Colonic mucosa (tissue), 4 donors: ENCODE data around the gene TSPAN7. TPM values are rescaled to one million over a fixed set of nuclear protein-coding genes. Genes with fewer than 3 reads are reported as not detected.

Experiments used
- DNase-seq: peaks from one replicate; pipeline ENCODE4 v3.0.0-alpha.2; 2020
- H3K27ac ChIP-seq: fragments of 200-600 bp; one replicate; pipeline ENCODE4 v1.8.0; 2021
- H3K27me3 ChIP-seq: fragments of 200-600 bp; one replicate; pipeline ENCODE4 v1.8.0; 2021
- H3K36me3 ChIP-seq: fragments of 200-600 bp; one replicate; pipeline ENCODE4 v1.8.0; 2021
- H3K4me1 ChIP-seq: fragments of 200-600 bp; one replicate; pipeline ENCODE4 v1.8.0; 2021; ENCODE audit warnings: mild to moderate bottlenecking
- H3K4me3 ChIP-seq: fragments of 200-600 bp; one replicate; pipeline ENCODE4 v1.8.0; 2021
- H3K9ac ChIP-seq, 2 donors: one replicate each; pipeline ENCODE4 v1.7.0; 2013; ENCODE audit warnings: control low read depth in 2 of 2, low read depth in 2 of 2, low read length in 2 of 2
- H3K9me3 ChIP-seq: fragments of 200-600 bp; one replicate; pipeline ENCODE4 v1.8.0; 2021
- CTCF ChIP-seq: fragments of 200-600 bp; IDR thresholded peaks from one replicate; pipeline ENCODE4 v1.8.0; 2022; ENCODE audit warnings: antibody characterized with exemption, mild to moderate bottlenecking
- intact Hi-C: fragments of 100-400 bp; cut with DNase I; formaldehyde crosslinking; loops from one replicate; pipeline ENCODE4 v1.14.1; 2022
- total RNA-seq, 2 donors: library from RNA; stranded (reverse); fragmentation: NEBNext Ultra II Directional in 1 of 2; extraction: Animal tissue kit (Norgen Biotek cat#: 25700) in 1 of 2; gene quantifications; one replicate each; pipeline ENCODE4 v1.2.1, GENCODE V29; 2021
- donor health status: healthy.
- donor health status: DM: no; HTN: no; CAD: no.
- donor health status: DM: no; HTN: no; CAD: no.

The TSPAN7 gene
- total RNA-seq, 2 donors from 2014 or later, result 66.1 to 91.5 TPM

- no peak overlapping the region for H3K4me3 ChIP-seq
- H3K9ac ChIP-seq, result no peak overlapping the region
Observed at GRCh38 chrX:38704146-38704882, 143.0 kb downstream of the TSPAN7 start.

DNA sequence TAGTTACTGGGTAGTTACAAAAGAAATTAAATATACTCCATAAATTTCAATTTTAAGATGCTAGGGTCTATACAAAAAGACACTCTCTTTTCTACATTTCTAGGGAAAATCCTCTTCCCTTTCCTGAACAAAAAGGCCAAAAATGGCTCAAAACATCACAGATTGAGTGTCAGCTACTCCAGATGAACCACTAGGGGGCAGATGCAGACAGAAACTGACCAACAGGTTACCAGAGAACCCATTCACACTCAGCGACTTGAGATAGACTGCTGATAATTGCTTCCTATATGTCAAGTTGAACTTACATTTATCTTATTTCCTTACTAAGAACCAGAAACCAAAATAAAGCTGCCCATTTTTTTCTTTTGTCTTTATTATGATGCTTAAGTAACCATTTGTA, 156.5 kb downstream of the TSPAN7 start:
- DNase-seq, result no peak
- intact Hi-C loops, result no loop called here
- no peak overlapping the region for H3K9ac ChIP-seq
- no peak overlapping the region for H3K4me3 ChIP-seq
- no peaks in the 10 kb centered on the region for H3K36me3 ChIP-seq
- no peaks in the 10 kb centered on the region for H3K4me1 ChIP-seq
- peak; percentile 50 for TF ChIP-seq CTCF
- no peaks in the 10 kb centered on the region for H3K9me3 ChIP-seq
- H3K27ac ChIP-seq, result no peak overlapping the region
- no peaks in the 10 kb centered on the region for H3K27me3 ChIP-seq

More at GRCh38 chrX:38704146-38704882, 143.0 kb downstream of the TSPAN7 start:
- Histone ChIP-seq H3K27me3 (no peaks in the 10 kb centered on the region), H3K27ac (no peak overlapping the region), H3K4me1 (no peaks in the 10 kb centered on the region), H3K36me3 (no peaks in the 10 kb centered on the region), H3K9me3 (no peaks in the 10 kb centered on the region)
- intact Hi-C loops, result no loop called here
- DNase-seq, result no peak
- no peak for TF ChIP-seq CTCF

- no peaks in the 10 kb centered on the region for H3K9me3 ChIP-seq
- no peak overlapping the region for H3K9ac ChIP-seq
- no peak overlapping the region for H3K27ac ChIP-seq
- no peak for TF ChIP-seq CTCF
- intact Hi-C loops, result no loop called here
- H3K4me3 ChIP-seq, result no peak overlapping the region
- H3K27me3 ChIP-seq, result no peaks in the 10 kb centered on the region
- no peaks in the 10 kb centered on the region for H3K36me3 ChIP-seq
- no peak for DNase-seq
- no peaks in the 10 kb centered on the region for H3K4me1 ChIP-seq
Observed at GRCh38 chrX:38718311-38718710, 157.0 kb downstream of the TSPAN7 start.

DNA sequence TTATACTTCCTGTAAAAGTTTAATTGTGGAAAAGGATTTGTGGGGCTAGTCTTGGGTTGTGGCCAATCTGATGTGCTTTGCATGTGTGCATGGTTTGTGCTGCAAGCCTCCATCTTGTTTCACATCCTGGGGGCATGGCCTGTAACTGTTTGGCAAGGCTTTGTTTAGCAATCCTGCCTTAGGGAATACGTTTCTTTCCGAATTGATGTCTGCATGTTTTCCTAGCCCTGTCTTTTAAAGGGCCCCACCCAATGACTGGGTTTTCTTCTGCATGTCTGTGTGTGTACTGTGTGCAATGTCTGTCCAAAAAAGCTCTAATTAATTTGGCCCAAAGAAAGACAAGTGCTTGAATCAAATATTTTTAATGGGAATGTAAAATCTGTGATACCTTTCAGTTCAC, 165.3 kb downstream of the TSPAN7 start:
- TF ChIP-seq CTCF, result no peak
- H3K4me3 ChIP-seq, result no peak overlapping the region
- DNase-seq, result no peak
- intact Hi-C loops, result no loop called here
- H3K4me1 ChIP-seq, result no peaks in the 10 kb centered on the region
- H3K9me3 ChIP-seq, result no peaks in the 10 kb centered on the region
- H3K36me3 ChIP-seq, result no peaks in the 10 kb centered on the region
- H3K9ac ChIP-seq, result no peak overlapping the region
- no peaks in the 10 kb centered on the region for H3K27me3 ChIP-seq
- no peak overlapping the region for H3K27ac ChIP-seq

GRCh38 chrX:38727668-38728067, 166.3 kb downstream of the TSPAN7 start:
- Histone ChIP-seq H3K9me3 (no peaks in the 10 kb centered on the region), H3K4me3 (no peak overlapping the region), H3K9ac (no peak overlapping the region), H3K27ac (no peak overlapping the region), H3K36me3 (no peaks in the 10 kb centered on the region), H3K27me3 (no peaks in the 10 kb centered on the region), H3K4me1 (no peaks in the 10 kb centered on the region)
- no peak for TF ChIP-seq CTCF
- no peak for DNase-seq
- intact Hi-C loops, result no loop called here
